NCI-H2196 (cell line): ENCODE results near the gene USP7.
A peak's percentile ranks its signal among the peaks of the same experiment; 100 is the strongest.
"Not testable (repeated sequence)": the region's sequence is repeated elsewhere in the genome, so short reads cannot be mapped to it uniquely, and the experiment has no call there.

Source experiments
- DNase-seq: peaks from one replicate; lab custom pipeline; 2025; ENCODE audit not compliant: unreplicated experiment; lab: John Stamatoyannopoulos, UW

Gene USP7

GRCh38 chr16:8882725-8883377 lies 80.9 kb downstream of the USP7 start:
- no peak for DNase-seq

GRCh38 chr16:8882041-8882617 lies 81.6 kb downstream of the USP7 start, which contains the start of gene LITAFD:
TSS of gene LITAFD (plus strand) at chr16:8882351. CDS start at chr16:8884356, 2,005 bp downstream.
- no peak for DNase-seq

- no peak for DNase-seq
Observed at GRCh38 chr16:8880839-8881510, 82.7 kb downstream of the USP7 start.

GRCh38 chr16:8878523-8878911 lies 85.2 kb downstream of the USP7 start:
- DNase-seq, result no peak

- DNase-seq, result no peak
Observed at GRCh38 chr16:8877894-8878522, 85.7 kb downstream of the USP7 start.

- not testable (repeated sequence) for DNase-seq
Observed at GRCh38 chr16:8875317-8875716, 88.4 kb downstream of the USP7 start.

- no peak for DNase-seq
Observed at GRCh38 chr16:8874388-8874787, 89.3 kb downstream of the USP7 start.

- DNase-seq, result not testable (repeated sequence)
Observed at GRCh38 chr16:8873866-8874195, 89.9 kb downstream of the USP7 start.

- DNase-seq, result no peak
Observed at GRCh38 chr16:8872967-8873865, 90.5 kb downstream of the USP7 start.

GRCh38 chr16:8872071-8872470 lies 91.6 kb downstream of the USP7 start:
- DNase-seq, result no peak

- not testable (repeated sequence) for DNase-seq
Observed at GRCh38 chr16:8869988-8870241, 93.8 kb downstream of the USP7 start.

GRCh38 chr16:8869212-8869987 lies 94.3 kb downstream of the USP7 start:
- DNase-seq, result no peak

- peak; percentile 90 for DNase-seq
Observed at GRCh38 chr16:8868416-8869211, 95.1 kb downstream of the USP7 start, which contains the start of gene CARHSP1. TSS of gene CARHSP1 (minus strand) at chr16:8869006. CDS start at chr16:8859328, 9,678 bp downstream.

- DNase-seq, result no peak
Observed at GRCh38 chr16:8867932-8868415, 95.7 kb downstream of the USP7 start.

GRCh38 chr16:8867216-8867931 lies 96.3 kb downstream of the USP7 start:
- no peak for DNase-seq

GRCh38 chr16:8866884-8867215 lies 96.9 kb downstream of the USP7 start:
- DNase-seq, result no peak

GRCh38 chr16:8866118-8866883 lies 97.4 kb downstream of the USP7 start:
- DNase-seq, result no peak
